HL-60 (cell line): Measurements from ENCODE around the gene CLEC2D.

Experiments used
- DNase-seq, 2 experiments: peaks; one replicate each; pipeline ENCODE4 v3.0.0-alpha.2; 2010 to 2020; ENCODE audit warnings: low read depth in 1 of 2, low spot score in 1 of 2
- H3K27ac ChIP-seq: fragments of 250-450 bp; sonication (Bioruptor Pico); replicated peaks from 2 replicates; pipeline ENCODE4 v1.5.1; 2020; ENCODE audit warnings: mild to moderate bottlenecking, moderate library complexity
- H3K27me3 ChIP-seq: fragments of 250-450 bp; sonication (Bioruptor Pico); 2 replicates; pipeline ENCODE4 v1.5.1; 2021; ENCODE audit warnings: mild to moderate bottlenecking, moderate library complexity; ENCODE audit not compliant: insufficient read depth, poor library complexity, severe bottlenecking
- H3K4me3 ChIP-seq: replicated peaks from 2 replicates; pipeline ENCODE4 v1.5.1; 2011; ENCODE audit warnings: mild to moderate bottlenecking, control low read depth, low read length; ENCODE audit not compliant: insufficient read depth
- CTCF ChIP-seq: IDR thresholded peaks from one replicate; pipeline ENCODE4 v1.5.1; 2011; ENCODE audit warnings: low read length, control low read depth, inconsistent platforms; ENCODE audit not compliant: insufficient read depth
- GABPA ChIP-seq: IDR thresholded peaks from 2 replicates; pipeline ENCODE4 v1.6.1; 2012; ENCODE audit warnings: low read depth
- POLR2AphosphoS5 ChIP-seq: IDR thresholded peaks from 2 replicates; pipeline ENCODE4 v1.6.1; 2012; ENCODE audit warnings: low read depth
- REST ChIP-seq: IDR thresholded peaks from 2 replicates; pipeline ENCODE4 v1.6.1; 2012; ENCODE audit warnings: low read depth; ENCODE audit not compliant: insufficient replicate concordance
- SPI1 ChIP-seq: IDR thresholded peaks from 2 replicates; pipeline ENCODE4 v1.6.1; 2012; ENCODE audit warnings: low read depth, mild to moderate bottlenecking, borderline replicate concordance
- long read RNA-seq: library from polyadenylated mRNA; unstranded; transcript quantifications from one replicate; pipeline ENCODE4 v2.0.0, GENCODE V29; 2020

Gene CLEC2D
- long read RNA-seq, partial matches to known transcripts, result 0 of 2 reads
- long read RNA-seq, other reads (novel, unspliced or antisense), result 2 of 2 reads

- Histone ChIP-seq H3K27me3 (no peaks in the 10 kb centered on the region), H3K4me3 (no peak within 1 kb of the TSS), H3K27ac (no peak within 1 kb of the TSS)
- DNase-seq, result no peak
- TF ChIP-seq REST, result no peak
- no peak for TF ChIP-seq CTCF
- no peak for TF ChIP-seq POLR2AphosphoS5
- TF ChIP-seq SPI1, result no peak
- TF ChIP-seq GABPA, result no peak
Observed at GRCh38 chr12:9669534-9669933, at the start of gene CLEC2D. CLEC2D (plus strand) TSS chr12:9669713; CDS start chr12:9669735, 22 bp downstream.

GRCh38 chr12:9625019-9625418 lies 44.5 kb upstream of the CLEC2D start:
- Histone ChIP-seq H3K27me3 (no peaks in the 10 kb centered on the region), H3K27ac (no peak overlapping the region), H3K4me3 (no peak overlapping the region)
- TF ChIP-seq REST (no peak), GABPA (no peak), POLR2AphosphoS5 (no peak), CTCF (no peak), SPI1 (no peak)
- DNase-seq, result no peak

- no peak for DNase-seq
- TF ChIP-seq GABPA (no peak), POLR2AphosphoS5 (no peak), SPI1 (no peak), REST (no peak), CTCF (no peak)
- Histone ChIP-seq H3K27ac (no peak overlapping the region), H3K4me3 (no peak overlapping the region), H3K27me3 (no peaks in the 10 kb centered on the region)
Observed at GRCh38 chr12:9626291-9626690, 43.2 kb upstream of the CLEC2D start.
